ENCODE data around the gene SLC39A5.

DNA sequence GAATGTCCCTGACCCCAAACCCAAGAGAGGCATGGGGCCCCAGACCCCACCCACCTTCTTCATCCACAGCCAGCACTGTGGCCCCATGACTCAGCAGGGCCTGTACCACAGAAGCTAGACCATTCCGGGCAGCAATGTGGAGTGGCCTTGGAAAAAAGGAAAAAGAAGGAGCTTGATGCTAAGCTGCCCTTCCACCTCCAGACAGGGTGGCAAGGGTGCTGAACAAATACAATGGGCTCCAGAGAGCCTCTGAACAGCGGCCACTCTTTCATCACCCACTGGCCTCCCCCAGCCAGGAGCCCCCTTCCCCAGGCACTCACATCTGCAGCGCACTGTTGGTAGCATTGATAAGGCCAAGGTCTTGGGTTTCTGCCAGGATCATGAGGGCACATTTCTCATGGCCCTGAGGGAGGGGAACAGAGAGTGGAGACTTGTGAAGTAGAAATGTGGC, 13.9 kb downstream of the SLC39A5 start:
- TF ChIP-seq, protein P1, sequence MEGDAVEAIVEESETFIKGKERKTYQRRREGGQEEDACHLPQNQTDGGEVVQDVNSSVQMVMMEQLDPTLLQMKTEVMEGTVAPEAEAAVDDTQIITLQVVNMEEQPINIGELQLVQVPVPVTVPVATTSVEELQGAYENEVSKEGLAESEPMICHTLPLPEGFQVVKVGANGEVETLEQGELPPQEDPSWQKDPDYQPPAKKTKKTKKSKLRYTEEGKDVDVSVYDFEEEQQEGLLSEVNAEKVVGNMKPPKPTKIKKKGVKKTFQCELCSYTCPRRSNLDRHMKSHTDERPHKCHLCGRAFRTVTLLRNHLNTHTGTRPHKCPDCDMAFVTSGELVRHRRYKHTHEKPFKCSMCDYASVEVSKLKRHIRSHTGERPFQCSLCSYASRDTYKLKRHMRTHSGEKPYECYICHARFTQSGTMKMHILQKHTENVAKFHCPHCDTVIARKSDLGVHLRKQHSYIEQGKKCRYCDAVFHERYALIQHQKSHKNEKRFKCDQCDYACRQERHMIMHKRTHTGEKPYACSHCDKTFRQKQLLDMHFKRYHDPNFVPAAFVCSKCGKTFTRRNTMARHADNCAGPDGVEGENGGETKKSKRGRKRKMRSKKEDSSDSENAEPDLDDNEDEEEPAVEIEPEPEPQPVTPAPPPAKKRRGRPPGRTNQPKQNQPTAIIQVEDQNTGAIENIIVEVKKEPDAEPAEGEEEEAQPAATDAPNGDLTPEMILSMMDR (IDR thresholded peaks at IDR 0.05), result no peak
- no peak for TF ChIP-seq EZH2 (IDR thresholded peaks at IDR 0.05; ENCODE audit: borderline replicate concordance, insufficient read depth, low read depth, low read length, poor library complexity, severe bottlenecking)
